Uterus (tissue), 4 donors: ENCODE results near the gene FHIT. TPM values are rescaled to one million over a fixed set of nuclear protein-coding genes. Genes with fewer than 3 reads are reported as not detected.

ENCODE experiments used
- DNase-seq, 2 donors: peaks; one replicate each; pipeline ENCODE4 v3.0.0-alpha.2; 2019 to 2020
- H3K27ac ChIP-seq, 2 donors: fragments of 200-600 bp; sonication (generic); 1 replicate in 1 of 2; 2 replicates in 1 of 2; pipeline ENCODE4 v1.5.1; 2016 to 2018
- H3K27me3 ChIP-seq, 2 donors: fragments of 200-600 bp; sonication (generic); one replicate each; pipeline ENCODE4 v1.5.1; 2018 to 2019; ENCODE audit warnings: control low read depth in 1 of 2
- H3K36me3 ChIP-seq, 2 donors: fragments of 200-600 bp; sonication (generic); one replicate each; pipeline ENCODE4 v1.5.1; 2019; ENCODE audit warnings: control low read depth in 1 of 2
- H3K4me1 ChIP-seq, 2 donors: fragments of 200-600 bp; sonication (generic); one replicate each; pipeline ENCODE4 v1.5.1; 2018 to 2019; ENCODE audit warnings: control low read depth in 1 of 2
- H3K4me3 ChIP-seq, 2 donors: fragments of 200-600 bp; sonication (generic); 1 replicate in 1 of 2; 2 replicates in 1 of 2; pipeline ENCODE4 v1.5.1; 2018 to 2019; ENCODE audit warnings: mild to moderate bottlenecking in 1 of 2
- H3K9me3 ChIP-seq, 2 donors: fragments of 200-600 bp; sonication (generic); one replicate each; pipeline ENCODE4 v1.5.1; 2019; ENCODE audit warnings: control low read depth in 1 of 2
- POLR2A ChIP-seq, 2 donors: fragments of 450-650 bp; IDR thresholded peaks; one replicate each; pipeline ENCODE4 v1.6.1; 2016; ENCODE audit warnings: antibody characterized with exemption in 2 of 2, mild to moderate bottlenecking in 1 of 2, moderate library complexity in 1 of 2
- intact Hi-C: fragments of 100-400 bp; cut with DNase I; formaldehyde crosslinking; loops from one replicate; pipeline ENCODE4 v1.15.1; 2023; ENCODE audit warnings: low total_unique reads
- total RNA-seq, 4 donors: library from RNA; depleted of rRNA in 3 of 4; stranded (reverse); fragments of >200 nt in 3 of 4; gene quantifications; one replicate each; pipeline versions ENCODE4 v1.1.0 to v1.2.4, GENCODE V29; 2014 to 2023
- TF ChIP-seq, protein P1 (sequence below), 4 experiments: fragments of 200-600 bp in 2 of 4; fragments of 450-650 bp in 2 of 4; sonication (generic) in 2 of 4; IDR thresholded peaks; one replicate each; pipeline ENCODE4 v1.5.1; 2016 to 2019; ENCODE audit warnings: antibody characterized with exemption in 4 of 4, mild to moderate bottlenecking in 2 of 4, moderate library complexity in 1 of 4
- donor health status: DM: yes; HTN: yes; CAD: no.

The FHIT gene
- total RNA-seq, 4 donors from 2014 or later: 1.3 to 15.2 (median 7.3) TPM

DNA sequence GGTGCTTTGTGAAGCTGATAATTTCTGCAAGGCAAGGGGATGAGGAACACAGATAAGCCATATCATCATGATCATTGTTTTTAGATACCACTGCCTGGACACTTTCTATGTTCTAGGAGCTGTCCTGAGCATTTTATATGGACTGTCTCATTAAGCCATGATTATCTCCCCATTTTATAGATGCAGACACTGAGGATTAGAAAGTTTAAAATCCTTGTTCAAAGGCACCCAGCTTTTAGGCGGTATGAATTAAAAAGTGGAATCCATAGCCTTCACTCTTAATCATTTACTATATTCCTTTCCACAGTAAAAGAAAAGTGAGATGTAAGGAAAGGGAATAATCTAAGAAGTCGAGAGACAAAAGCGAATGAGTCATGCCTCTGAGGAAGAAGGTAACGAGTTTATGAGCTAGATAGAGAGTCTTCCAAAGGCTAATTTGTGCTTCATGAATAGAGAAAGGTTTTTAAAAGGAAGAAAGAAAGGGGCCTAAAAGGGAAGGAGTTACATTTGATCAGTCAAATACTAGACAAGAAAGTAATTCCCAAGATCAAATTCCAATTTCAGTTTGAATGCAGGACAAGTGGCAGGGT, 856.0 kb downstream of the FHIT start:
- TF ChIP-seq POLR2A (IDR thresholded peaks at IDR 0.05): no peak
- TF ChIP-seq, protein P1, sequence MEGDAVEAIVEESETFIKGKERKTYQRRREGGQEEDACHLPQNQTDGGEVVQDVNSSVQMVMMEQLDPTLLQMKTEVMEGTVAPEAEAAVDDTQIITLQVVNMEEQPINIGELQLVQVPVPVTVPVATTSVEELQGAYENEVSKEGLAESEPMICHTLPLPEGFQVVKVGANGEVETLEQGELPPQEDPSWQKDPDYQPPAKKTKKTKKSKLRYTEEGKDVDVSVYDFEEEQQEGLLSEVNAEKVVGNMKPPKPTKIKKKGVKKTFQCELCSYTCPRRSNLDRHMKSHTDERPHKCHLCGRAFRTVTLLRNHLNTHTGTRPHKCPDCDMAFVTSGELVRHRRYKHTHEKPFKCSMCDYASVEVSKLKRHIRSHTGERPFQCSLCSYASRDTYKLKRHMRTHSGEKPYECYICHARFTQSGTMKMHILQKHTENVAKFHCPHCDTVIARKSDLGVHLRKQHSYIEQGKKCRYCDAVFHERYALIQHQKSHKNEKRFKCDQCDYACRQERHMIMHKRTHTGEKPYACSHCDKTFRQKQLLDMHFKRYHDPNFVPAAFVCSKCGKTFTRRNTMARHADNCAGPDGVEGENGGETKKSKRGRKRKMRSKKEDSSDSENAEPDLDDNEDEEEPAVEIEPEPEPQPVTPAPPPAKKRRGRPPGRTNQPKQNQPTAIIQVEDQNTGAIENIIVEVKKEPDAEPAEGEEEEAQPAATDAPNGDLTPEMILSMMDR (IDR thresholded peaks at IDR 0.05): no peak
- Histone ChIP-seq H3K9me3 (no peaks in the 10 kb centered on the region), H3K4me1 (no peaks in the 10 kb centered on the region), H3K4me3 (no peak overlapping the region), H3K36me3 (no peaks in the 10 kb centered on the region), H3K27ac (no peak overlapping the region), H3K27me3 (no peaks in the 10 kb centered on the region)
- intact Hi-C loops: no loop called here
- no peak for DNase-seq

GRCh38 chr3:60393946-60394345, 857.3 kb downstream of the FHIT start:
- no peaks in the 10 kb centered on the region for H3K27me3 ChIP-seq
- TF ChIP-seq POLR2A (IDR thresholded peaks at IDR 0.05): no peak
- TF ChIP-seq, protein P1 (IDR thresholded peaks at IDR 0.05): no peak
- DNase-seq: no peak
- no peak overlapping the region for H3K4me3 ChIP-seq
- intact Hi-C loops: no loop called here
- H3K27ac ChIP-seq: no peak overlapping the region
- H3K9me3 ChIP-seq: no peaks in the 10 kb centered on the region
- no peaks in the 10 kb centered on the region for H3K4me1 ChIP-seq
- H3K36me3 ChIP-seq: no peaks in the 10 kb centered on the region

DNA sequence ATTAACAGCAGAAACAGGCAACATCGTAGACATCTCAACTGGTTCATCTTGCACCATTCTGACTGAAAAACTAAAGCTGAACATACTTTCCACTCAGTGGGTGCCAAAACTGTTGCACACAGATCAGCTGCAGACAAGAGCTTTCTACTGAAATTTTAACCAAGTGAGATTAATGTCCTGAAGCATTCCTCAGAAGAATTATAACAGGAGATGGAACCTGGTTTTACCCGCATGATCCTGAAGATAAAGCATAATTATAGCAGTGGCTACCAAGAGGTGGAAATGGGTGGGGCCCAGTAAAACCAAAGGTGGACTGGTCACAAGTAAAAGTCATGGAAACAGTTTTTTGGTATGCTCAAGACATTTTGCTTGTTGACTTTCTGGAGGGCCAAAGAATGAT, 858.8 kb downstream of the FHIT start:
- no peaks in the 10 kb centered on the region for H3K9me3 ChIP-seq
- intact Hi-C loops: no loop called here
- no peak overlapping the region for H3K4me3 ChIP-seq
- H3K4me1 ChIP-seq: no peaks in the 10 kb centered on the region
- no peaks in the 10 kb centered on the region for H3K27me3 ChIP-seq
- no peak for DNase-seq
- TF ChIP-seq, protein P1 (IDR thresholded peaks at IDR 0.05): no peak
- no peak for TF ChIP-seq POLR2A (IDR thresholded peaks at IDR 0.05)
- no peak overlapping the region for H3K27ac ChIP-seq
- H3K36me3 ChIP-seq: no peaks in the 10 kb centered on the region

DNA sequence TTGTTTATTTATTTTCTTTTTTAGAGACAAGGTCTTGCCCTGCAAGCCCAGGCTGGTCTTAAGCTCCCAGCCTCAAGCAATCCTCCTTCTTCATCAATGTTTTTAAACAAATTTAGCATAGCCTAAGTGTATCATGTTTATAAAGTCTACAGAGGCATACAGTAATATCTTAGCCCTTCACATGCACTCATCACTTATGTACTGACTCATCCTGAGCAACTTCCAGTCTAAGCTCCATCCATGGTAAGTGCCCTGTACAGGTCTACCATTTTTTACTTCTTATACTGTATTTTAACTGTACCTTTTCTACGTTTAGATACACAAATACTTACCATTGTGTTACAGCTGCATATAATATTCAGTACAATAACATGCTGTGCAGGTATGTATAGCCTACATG, 860.0 kb downstream of the FHIT start:
- Histone ChIP-seq H3K36me3 (no peaks in the 10 kb centered on the region), H3K4me3 (no peak overlapping the region), H3K27me3 (no peaks in the 10 kb centered on the region), H3K9me3 (no peaks in the 10 kb centered on the region), H3K27ac (no peak overlapping the region), H3K4me1 (no peaks in the 10 kb centered on the region)
- no peak for DNase-seq
- intact Hi-C loops: no loop called here
- TF ChIP-seq, protein P1 (IDR thresholded peaks at IDR 0.05): no peak
- no peak for TF ChIP-seq POLR2A (IDR thresholded peaks at IDR 0.05)

- H3K9me3 ChIP-seq: no peaks in the 10 kb centered on the region
- no peak for DNase-seq
- TF ChIP-seq, protein P1 (IDR thresholded peaks at IDR 0.05): no peak
- no peak for TF ChIP-seq POLR2A (IDR thresholded peaks at IDR 0.05)
- no peak overlapping the region for H3K4me3 ChIP-seq
- H3K27me3 ChIP-seq: no peaks in the 10 kb centered on the region
- intact Hi-C loops: no loop called here
- no peaks in the 10 kb centered on the region for H3K36me3 ChIP-seq
- no peak overlapping the region for H3K27ac ChIP-seq
- H3K4me1 ChIP-seq: no peaks in the 10 kb centered on the region
Observed at GRCh38 chr3:60388731-60389130, 862.5 kb downstream of the FHIT start.
